Erythroblast (primary cell): ENCODE data around the gene OSBPL5.

Source experiments
- GATA1 ChIP-seq: IDR thresholded peaks from 2 replicates; pipeline ENCODE4 v1.6.1; 2011; ENCODE audit warnings: low read depth, mild to moderate bottlenecking, control low read depth, low read length, moderate library complexity
- POLR2A ChIP-seq: IDR thresholded peaks from 2 replicates; pipeline ENCODE4 v1.6.1; 2011; ENCODE audit warnings: mild to moderate bottlenecking, low read length

DNA sequence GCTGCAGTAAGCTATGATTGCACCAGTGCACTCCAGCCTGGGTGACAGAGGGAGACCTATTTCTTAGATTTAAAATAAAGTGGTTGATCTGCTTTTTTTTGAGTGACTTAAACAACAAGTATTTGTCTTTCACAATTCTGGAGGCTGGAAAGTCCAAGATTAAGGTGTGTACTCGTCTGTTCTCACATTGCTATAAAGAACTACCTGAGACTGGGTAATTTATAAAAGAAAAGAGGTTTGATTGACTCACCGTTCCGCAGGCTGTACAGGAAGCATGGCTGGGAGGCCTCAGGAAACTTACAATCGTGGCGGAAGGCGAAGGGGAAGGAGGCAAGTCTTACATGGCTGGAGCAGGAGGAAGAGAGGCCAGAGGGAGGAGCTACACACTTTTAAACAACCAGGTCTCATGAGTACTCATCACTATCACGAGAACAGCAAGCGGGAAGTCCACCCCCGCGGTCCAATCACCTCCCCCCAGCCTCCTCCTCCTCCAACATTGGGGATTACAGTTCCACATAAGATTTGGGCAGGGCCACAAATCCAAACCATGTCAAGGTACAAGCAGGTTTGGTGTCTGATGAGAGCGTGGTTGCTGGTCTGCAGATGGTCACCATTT lies 19.7 kb upstream of the OSBPL5 start:
- TF ChIP-seq POLR2A (no peak), GATA1 (no peak)
